Dedifferentiated amniotic fluid mesenchymal stem cell (primary cell): Measurements from ENCODE around the gene MAL.
"Not testable (repeated sequence)": the region's sequence is repeated elsewhere in the genome, so short reads cannot be mapped to it uniquely, and the experiment has no call there.

Source experiments
- DNase-seq: peaks from one replicate; pipeline ENCODE4 v3.0.0-alpha.2; 2016; ENCODE audit errors: extremely low spot score

Gene MAL

GRCh38 chr2:95032868-95033603 lies 7.5 kb downstream of the MAL start:
- no peak for DNase-seq

- no peak for DNase-seq
These were observed 8.7 kb downstream of the MAL start for GRCh38 chr2:95034221-95034620.

GRCh38 chr2:95034818-95035217 lies 9.3 kb downstream of the MAL start:
- no peak for DNase-seq

- DNase-seq: no peak
These were observed 11.3 kb downstream of the MAL start for GRCh38 chr2:95036596-95037383.

GRCh38 chr2:95037384-95037839 lies 11.9 kb downstream of the MAL start:
- DNase-seq: no peak

GRCh38 chr2:95037841-95038585 lies 12.5 kb downstream of the MAL start:
- DNase-seq: not testable (repeated sequence)

- no peak for DNase-seq
These were observed 13.3 kb downstream of the MAL start for GRCh38 chr2:95038635-95039298.

GRCh38 chr2:95039363-95039762 lies 13.9 kb downstream of the MAL start:
- no peak for DNase-seq

- no peak for DNase-seq
These were observed 14.5 kb downstream of the MAL start for GRCh38 chr2:95039978-95040377.

GRCh38 chr2:95040426-95040825 lies 14.9 kb downstream of the MAL start:
- no peak for DNase-seq

GRCh38 chr2:95041060-95041823 lies 15.7 kb downstream of the MAL start:
- DNase-seq: no peak

- no peak for DNase-seq
These were observed 16.4 kb downstream of the MAL start for GRCh38 chr2:95041824-95042442.

- DNase-seq: no peak
These were observed 17.2 kb downstream of the MAL start for GRCh38 chr2:95042472-95043271.

- peak; percentile 61 for DNase-seq
These were observed 18.0 kb downstream of the MAL start for GRCh38 chr2:95043300-95044093.

- DNase-seq: no peak
These were observed 19.1 kb downstream of the MAL start for GRCh38 chr2:95044601-95045000.

GRCh38 chr2:95046371-95047112 lies 21.0 kb downstream of the MAL start:
- DNase-seq: no peak

GRCh38 chr2:95047629-95048510 lies 22.4 kb downstream of the MAL start:
- no peak for DNase-seq
